Measurements from ENCODE around the gene GRIK4. TPM values are rescaled to one million over a fixed set of nuclear protein-coding genes. Genes with fewer than 3 reads are reported as not detected.

The GRIK4 gene
- total RNA-seq, 1 experiment from 2014 or later = not detected

DNA sequence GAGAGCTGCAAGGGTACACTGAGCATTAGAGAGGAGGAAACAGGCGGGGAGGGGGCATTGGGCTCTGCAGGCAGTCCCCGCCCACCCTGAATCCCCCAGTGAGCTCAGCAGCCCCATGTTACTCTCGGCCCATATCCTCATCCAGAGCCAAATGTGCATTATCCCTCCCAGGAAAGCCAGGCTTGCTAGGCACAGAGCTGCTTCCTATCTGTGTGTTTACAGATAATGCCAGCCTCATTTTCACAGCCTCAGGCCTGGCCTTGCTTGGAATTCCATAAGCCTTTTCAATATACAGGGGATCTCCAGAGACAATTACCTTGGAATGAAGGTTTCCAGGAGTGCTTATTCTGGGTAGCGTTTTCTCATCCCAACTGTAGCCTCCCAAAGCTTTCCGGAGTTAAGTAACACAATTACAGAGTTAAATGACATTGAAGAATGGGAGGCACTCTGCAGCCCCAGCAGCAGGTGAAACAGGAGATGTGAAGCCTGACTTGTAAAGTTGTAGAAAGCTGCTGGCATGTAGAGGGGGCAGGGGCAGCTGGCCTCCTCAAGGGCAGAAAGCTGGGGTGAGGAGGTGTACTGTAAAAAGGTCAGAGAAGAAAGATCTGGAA, 420.9 kb downstream of the GRIK4 start:
- no peak overlapping the region for H3K4me3 ChIP-seq (ENCODE audit: low read length)

DNA sequence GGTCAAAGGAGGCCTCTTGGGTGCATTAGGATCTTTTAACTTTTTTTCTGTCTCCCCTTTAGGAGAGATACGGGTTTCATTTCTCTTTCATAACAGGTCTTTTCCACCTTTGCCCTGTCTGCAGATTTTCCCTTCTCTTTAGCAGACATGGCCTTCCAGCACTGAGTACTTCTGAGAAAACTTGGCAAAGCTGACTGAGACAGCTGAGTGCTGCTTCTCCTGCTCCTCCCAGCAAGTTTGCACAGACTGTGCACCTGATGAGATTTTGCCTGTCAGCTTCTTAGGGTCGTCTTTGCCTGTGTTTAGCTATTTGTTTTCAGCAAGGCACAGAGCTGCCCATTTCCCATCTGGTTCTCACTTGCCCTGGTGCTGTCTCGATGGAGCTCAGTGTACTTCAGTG, 424.8 kb downstream of the GRIK4 start:
- H3F3A ChIP-seq (ENCODE audit: low read length, unreplicated experiment) = no peaks in the 10 kb centered on the region
- H3K9me3 ChIP-seq (ENCODE audit: low read length) = no peaks in the 10 kb centered on the region
- no peak for ATAC-seq
- BruUV-seq (replicated peaks) = no TSS peak
- H3K4me3 ChIP-seq (ENCODE audit: low read length) = no peak overlapping the region
- H3K27ac ChIP-seq (ENCODE audit: low read length) = no peak overlapping the region
- no peak overlapping the region for H3K9ac ChIP-seq (ENCODE audit: low read length)
- peaks cover 69% of the 10 kb centered on the region for H3K27me3 ChIP-seq (ENCODE audit: low read length)
- CTCF ChIA-PET = no interaction called here
- DNase-seq = no peak
- intact Hi-C loops (cut with micrococcal nuclease) = no loop called here
- no peaks in the 10 kb centered on the region for H3K9me2 ChIP-seq (replicated peaks; ENCODE audit: low read length)
- no peaks in the 10 kb centered on the region for H3K4me1 ChIP-seq (ENCODE audit: insufficient read depth, low read length)
- no peaks in the 10 kb centered on the region for H3K36me3 ChIP-seq (ENCODE audit: low read depth, low read length)
- no peak overlapping the region for H3K4me2 ChIP-seq (ENCODE audit: low read length)
- H3K79me2 ChIP-seq (ENCODE audit: low read length) = no peaks in the 10 kb centered on the region
- H4K20me1 ChIP-seq (ENCODE audit: low read length) = no peaks in the 10 kb centered on the region
- TF ChIP-seq EZH2phosphoT487 (IDR thresholded peaks at IDR 0.05; ENCODE audit: borderline replicate concordance, low read length) = no peak
- TF ChIP-seq EZH2 (IDR thresholded peaks at IDR 0.05; ENCODE audit: low read length, unreplicated experiment) = no peak
- TF ChIP-seq, protein P1, sequence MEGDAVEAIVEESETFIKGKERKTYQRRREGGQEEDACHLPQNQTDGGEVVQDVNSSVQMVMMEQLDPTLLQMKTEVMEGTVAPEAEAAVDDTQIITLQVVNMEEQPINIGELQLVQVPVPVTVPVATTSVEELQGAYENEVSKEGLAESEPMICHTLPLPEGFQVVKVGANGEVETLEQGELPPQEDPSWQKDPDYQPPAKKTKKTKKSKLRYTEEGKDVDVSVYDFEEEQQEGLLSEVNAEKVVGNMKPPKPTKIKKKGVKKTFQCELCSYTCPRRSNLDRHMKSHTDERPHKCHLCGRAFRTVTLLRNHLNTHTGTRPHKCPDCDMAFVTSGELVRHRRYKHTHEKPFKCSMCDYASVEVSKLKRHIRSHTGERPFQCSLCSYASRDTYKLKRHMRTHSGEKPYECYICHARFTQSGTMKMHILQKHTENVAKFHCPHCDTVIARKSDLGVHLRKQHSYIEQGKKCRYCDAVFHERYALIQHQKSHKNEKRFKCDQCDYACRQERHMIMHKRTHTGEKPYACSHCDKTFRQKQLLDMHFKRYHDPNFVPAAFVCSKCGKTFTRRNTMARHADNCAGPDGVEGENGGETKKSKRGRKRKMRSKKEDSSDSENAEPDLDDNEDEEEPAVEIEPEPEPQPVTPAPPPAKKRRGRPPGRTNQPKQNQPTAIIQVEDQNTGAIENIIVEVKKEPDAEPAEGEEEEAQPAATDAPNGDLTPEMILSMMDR (conservative IDR thresholded peaks at IDR 0.05; ENCODE audit: low read depth, low read length) = no peak
- POLR2A ChIA-PET (ENCODE audit: unreplicated experiment) = no interaction called here
- H2AFZ ChIP-seq (ENCODE audit: low read length) = no peak overlapping the region

More for the DNA sequence above, 420.9 kb downstream of the GRIK4 start:
- Histone ChIP-seq H3F3A (ENCODE audit: low read length, unreplicated experiment) (no peaks in the 10 kb centered on the region), H3K27me3 (ENCODE audit: low read length) (peaks cover 32% of the 10 kb centered on the region), H3K79me2 (ENCODE audit: low read length) (no peaks in the 10 kb centered on the region), H3K9me2 (replicated peaks; ENCODE audit: low read length) (no peaks in the 10 kb centered on the region), H3K9me3 (ENCODE audit: low read length) (no peaks in the 10 kb centered on the region), H4K20me1 (ENCODE audit: low read length) (no peaks in the 10 kb centered on the region), H3K36me3 (ENCODE audit: low read depth, low read length) (no peaks in the 10 kb centered on the region), H3K27ac (ENCODE audit: low read length) (no peak overlapping the region), H3K9ac (ENCODE audit: low read length) (no peak overlapping the region), H2AFZ (ENCODE audit: low read length) (no peak overlapping the region), H3K4me1 (ENCODE audit: insufficient read depth, low read length) (no peaks in the 10 kb centered on the region), H3K4me2 (ENCODE audit: low read length) (no peak overlapping the region)
- CTCF ChIA-PET = no interaction called here
- no peak for ATAC-seq
- no TSS peak for BruUV-seq (replicated peaks)
- no peak for TF ChIP-seq EZH2phosphoT487 (IDR thresholded peaks at IDR 0.05; ENCODE audit: borderline replicate concordance, low read length)
- TF ChIP-seq, protein P1 (conservative IDR thresholded peaks at IDR 0.05; ENCODE audit: low read depth, low read length) = no peak
- no peak for TF ChIP-seq EZH2 (IDR thresholded peaks at IDR 0.05; ENCODE audit: low read length, unreplicated experiment)
- POLR2A ChIA-PET (ENCODE audit: unreplicated experiment) = interaction anchor here (0.7 kb wide), 1 partner anchor 1223 kb away, joined by 6 read pairs; no protein-coding TSS in a partner anchor
- no peak for DNase-seq
- intact Hi-C loops (cut with micrococcal nuclease) = no loop called here

DNA sequence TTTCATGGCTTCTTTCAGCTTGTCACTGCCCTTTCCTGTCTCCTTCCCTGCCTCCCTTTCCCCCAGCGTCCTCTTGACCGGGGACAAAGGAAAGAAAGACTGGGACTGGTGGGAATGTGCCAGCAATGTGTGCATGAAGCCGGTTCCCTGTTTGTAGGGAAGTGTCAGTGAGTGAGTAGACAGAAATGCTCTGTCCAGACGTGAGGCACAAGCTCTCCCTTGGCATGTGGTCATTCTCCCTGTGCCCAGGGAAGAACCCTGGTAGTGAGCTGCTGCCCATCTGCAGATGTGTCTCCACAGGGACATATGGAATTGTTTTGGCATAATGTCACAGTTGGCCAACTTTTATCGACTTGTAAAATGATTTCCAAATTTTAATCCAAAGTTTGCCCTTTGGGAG, 426.0 kb downstream of the GRIK4 start:
- TF ChIP-seq EZH2phosphoT487 (IDR thresholded peaks at IDR 0.05; ENCODE audit: borderline replicate concordance, low read length) (no peak), EZH2 (IDR thresholded peaks at IDR 0.05; ENCODE audit: low read length, unreplicated experiment) (no peak)
- TF ChIP-seq, protein P1 (conservative IDR thresholded peaks at IDR 0.05; ENCODE audit: low read depth, low read length) = no peak
- CTCF ChIA-PET = no interaction called here
- DNase-seq (no peak), ATAC-seq (no peak)
- Histone ChIP-seq H3K79me2 (ENCODE audit: low read length) (no peaks in the 10 kb centered on the region), H3K27me3 (ENCODE audit: low read length) (peaks cover 75% of the 10 kb centered on the region), H3K4me1 (ENCODE audit: insufficient read depth, low read length) (no peaks in the 10 kb centered on the region), H3K4me2 (ENCODE audit: low read length) (no peak overlapping the region), H3F3A (ENCODE audit: low read length, unreplicated experiment) (no peaks in the 10 kb centered on the region), H3K9me3 (ENCODE audit: low read length) (no peaks in the 10 kb centered on the region), H3K9me2 (replicated peaks; ENCODE audit: low read length) (no peaks in the 10 kb centered on the region), H2AFZ (ENCODE audit: low read length) (no peak overlapping the region), H3K36me3 (ENCODE audit: low read depth, low read length) (no peaks in the 10 kb centered on the region), H4K20me1 (ENCODE audit: low read length) (no peaks in the 10 kb centered on the region), H3K27ac (ENCODE audit: low read length) (no peak overlapping the region), H3K9ac (ENCODE audit: low read length) (no peak overlapping the region), H3K4me3 (ENCODE audit: low read length) (no peak overlapping the region)
- intact Hi-C loops (cut with micrococcal nuclease) = no loop called here
- POLR2A ChIA-PET (ENCODE audit: unreplicated experiment) = no interaction called here
- no TSS peak for BruUV-seq (replicated peaks)

All from PC-3 (cell line).